ENCODE measurements around the gene MYO5A.

MYO5A gene

GRCh38 chr15:52394118-52394517 is 134.6 kb downstream of the MYO5A start:
- no peak overlapping the region for H3K9ac ChIP-seq (ENCODE audit: low read length in 2 of 2)
- no peaks in the 10 kb centered on the region for H3K4me1 ChIP-seq (ENCODE audit: control insufficient read depth, insufficient read depth, low read length)
- peaks cover 5 to 8% of the 10 kb centered on the region in 2 donors for H3K36me3 ChIP-seq (ENCODE audit: control insufficient read depth in 2 of 2, insufficient read depth in 2 of 2, low read length in 2 of 2)
- H3K27me3 ChIP-seq (ENCODE audit: control insufficient read depth in 1 of 2, insufficient read depth in 2 of 2, low read length in 2 of 2) = no peaks in the 10 kb centered on the region
- no peak overlapping the region for H3K4me3 ChIP-seq (ENCODE audit: low read length in 2 of 2)
- no peak overlapping the region for H3K27ac ChIP-seq (ENCODE audit: low read length)
- H3K9me3 ChIP-seq (ENCODE audit: control insufficient read depth in 2 of 2, low read length in 2 of 2) = no peaks in the 10 kb centered on the region

- H3K27me3 ChIP-seq (ENCODE audit: control insufficient read depth in 1 of 2, insufficient read depth in 2 of 2, low read length in 2 of 2) = no peaks in the 10 kb centered on the region
- H3K4me1 ChIP-seq (ENCODE audit: control insufficient read depth, insufficient read depth, low read length) = no peaks in the 10 kb centered on the region
- H3K27ac ChIP-seq (ENCODE audit: low read length) = no peak overlapping the region
- no peak overlapping the region for H3K4me3 ChIP-seq (ENCODE audit: low read length in 2 of 2)
- no peak overlapping the region for H3K9ac ChIP-seq (ENCODE audit: low read length in 2 of 2)
- no peaks in the 10 kb centered on the region for H3K9me3 ChIP-seq (ENCODE audit: control insufficient read depth in 2 of 2, low read length in 2 of 2)
- H3K36me3 ChIP-seq (ENCODE audit: control insufficient read depth in 2 of 2, insufficient read depth in 2 of 2, low read length in 2 of 2) = peaks cover 10 to 12% of the 10 kb centered on the region in 2 donors
Observed at GRCh38 chr15:52392008-52392687, 136.5 kb downstream of the MYO5A start.

GRCh38 chr15:52391069-52391468 is 137.6 kb downstream of the MYO5A start:
- H3K4me3 ChIP-seq (ENCODE audit: low read length in 2 of 2) = no peak overlapping the region
- H3K36me3 ChIP-seq (ENCODE audit: control insufficient read depth in 2 of 2, insufficient read depth in 2 of 2, low read length in 2 of 2) = peaks cover 10 to 11% of the 10 kb centered on the region in 2 donors
- no peaks in the 10 kb centered on the region for H3K27me3 ChIP-seq (ENCODE audit: control insufficient read depth in 1 of 2, insufficient read depth in 2 of 2, low read length in 2 of 2)

GRCh38 chr15:52385670-52386069 is 143.0 kb downstream of the MYO5A start:
- peaks cover 23 to 27% of the 10 kb centered on the region in 2 donors for H3K36me3 ChIP-seq (ENCODE audit: control insufficient read depth in 2 of 2, insufficient read depth in 2 of 2, low read length in 2 of 2)
- no peak overlapping the region for H3K9ac ChIP-seq (ENCODE audit: low read length in 2 of 2)
- no peak overlapping the region for H3K27ac ChIP-seq (ENCODE audit: low read length)
- H3K4me3 ChIP-seq (ENCODE audit: low read length in 2 of 2) = no peak overlapping the region
- H3K9me3 ChIP-seq (ENCODE audit: control insufficient read depth in 2 of 2, low read length in 2 of 2) = no peaks in the 10 kb centered on the region
- no peaks in the 10 kb centered on the region for H3K27me3 ChIP-seq (ENCODE audit: control insufficient read depth in 1 of 2, insufficient read depth in 2 of 2, low read length in 2 of 2)
- H3K4me1 ChIP-seq (ENCODE audit: control insufficient read depth, insufficient read depth, low read length) = no peaks in the 10 kb centered on the region

More at GRCh38 chr15:52391069-52391468, 137.6 kb downstream of the MYO5A start:
- H3K9me3 ChIP-seq (ENCODE audit: control insufficient read depth in 2 of 2, low read length in 2 of 2) = no peaks in the 10 kb centered on the region
- H3K27ac ChIP-seq (ENCODE audit: low read length) = no peak overlapping the region
- H3K9ac ChIP-seq (ENCODE audit: low read length in 2 of 2) = no peak overlapping the region
- H3K4me1 ChIP-seq (ENCODE audit: control insufficient read depth, insufficient read depth, low read length) = no peaks in the 10 kb centered on the region

- no peaks in the 10 kb centered on the region for H3K9me3 ChIP-seq (ENCODE audit: control insufficient read depth in 2 of 2, low read length in 2 of 2)
- no peaks in the 10 kb centered on the region for H3K27me3 ChIP-seq (ENCODE audit: control insufficient read depth in 1 of 2, insufficient read depth in 2 of 2, low read length in 2 of 2)
- H3K4me3 ChIP-seq (ENCODE audit: low read length in 2 of 2) = no peak overlapping the region
- no peak overlapping the region for H3K27ac ChIP-seq (ENCODE audit: low read length)
- no peaks in the 10 kb centered on the region for H3K4me1 ChIP-seq (ENCODE audit: control insufficient read depth, insufficient read depth, low read length)
- H3K36me3 ChIP-seq (ENCODE audit: control insufficient read depth in 2 of 2, insufficient read depth in 2 of 2, low read length in 2 of 2) = peaks cover 21 to 30% of the 10 kb centered on the region in 2 donors
- H3K9ac ChIP-seq (ENCODE audit: low read length in 2 of 2) = no peak overlapping the region
Observed at GRCh38 chr15:52383100-52383588, 145.5 kb downstream of the MYO5A start.

- Histone ChIP-seq H3K27ac (ENCODE audit: low read length) (no peak overlapping the region), H3K36me3 (ENCODE audit: control insufficient read depth in 2 of 2, insufficient read depth in 2 of 2, low read length in 2 of 2) (peaks cover 19 to 27% of the 10 kb centered on the region in 2 donors), H3K9me3 (ENCODE audit: control insufficient read depth in 2 of 2, low read length in 2 of 2) (no peaks in the 10 kb centered on the region), H3K9ac (ENCODE audit: low read length in 2 of 2) (no peak overlapping the region), H3K4me3 (ENCODE audit: low read length in 2 of 2) (no peak overlapping the region), H3K4me1 (ENCODE audit: control insufficient read depth, insufficient read depth, low read length) (no peaks in the 10 kb centered on the region), H3K27me3 (ENCODE audit: control insufficient read depth in 1 of 2, insufficient read depth in 2 of 2, low read length in 2 of 2) (no peaks in the 10 kb centered on the region)
Observed at GRCh38 chr15:52382647-52383046, 146.0 kb downstream of the MYO5A start.

- H3K4me3 ChIP-seq (ENCODE audit: low read length in 2 of 2) = no peak overlapping the region
- H3K4me1 ChIP-seq (ENCODE audit: control insufficient read depth, insufficient read depth, low read length) = no peaks in the 10 kb centered on the region
- no peaks in the 10 kb centered on the region for H3K27me3 ChIP-seq (ENCODE audit: control insufficient read depth in 1 of 2, insufficient read depth in 2 of 2, low read length in 2 of 2)
- H3K9ac ChIP-seq (ENCODE audit: low read length in 2 of 2) = no peak overlapping the region
- H3K9me3 ChIP-seq (ENCODE audit: control insufficient read depth in 2 of 2, low read length in 2 of 2) = no peaks in the 10 kb centered on the region
- no peak overlapping the region for H3K27ac ChIP-seq (ENCODE audit: low read length)
- peaks cover 29 to 34% of the 10 kb centered on the region in 2 donors for H3K36me3 ChIP-seq (ENCODE audit: control insufficient read depth in 2 of 2, insufficient read depth in 2 of 2, low read length in 2 of 2)
Observed at GRCh38 chr15:52379395-52380106, 149.1 kb downstream of the MYO5A start.

GRCh38 chr15:52378746-52379394 is 149.8 kb downstream of the MYO5A start:
- Histone ChIP-seq H3K9ac (ENCODE audit: low read length in 2 of 2) (no peak overlapping the region), H3K36me3 (ENCODE audit: control insufficient read depth in 2 of 2, insufficient read depth in 2 of 2, low read length in 2 of 2) (peaks cover 32 to 39% of the 10 kb centered on the region in 2 donors), H3K27ac (ENCODE audit: low read length) (no peak overlapping the region), H3K9me3 (ENCODE audit: control insufficient read depth in 2 of 2, low read length in 2 of 2) (no peaks in the 10 kb centered on the region), H3K4me1 (ENCODE audit: control insufficient read depth, insufficient read depth, low read length) (no peaks in the 10 kb centered on the region), H3K4me3 (ENCODE audit: low read length in 2 of 2) (no peak overlapping the region), H3K27me3 (ENCODE audit: control insufficient read depth in 1 of 2, insufficient read depth in 2 of 2, low read length in 2 of 2) (no peaks in the 10 kb centered on the region)

- Histone ChIP-seq H3K36me3 (ENCODE audit: control insufficient read depth in 2 of 2, insufficient read depth in 2 of 2, low read length in 2 of 2) (peaks cover 25 to 27% of the 10 kb centered on the region in 2 donors), H3K4me1 (ENCODE audit: control insufficient read depth, insufficient read depth, low read length) (no peaks in the 10 kb centered on the region), H3K27me3 (ENCODE audit: control insufficient read depth in 1 of 2, insufficient read depth in 2 of 2, low read length in 2 of 2) (no peaks in the 10 kb centered on the region), H3K4me3 (ENCODE audit: low read length in 2 of 2) (no peak overlapping the region), H3K9me3 (ENCODE audit: control insufficient read depth in 2 of 2, low read length in 2 of 2) (no peaks in the 10 kb centered on the region), H3K9ac (ENCODE audit: low read length in 2 of 2) (no peak overlapping the region), H3K27ac (ENCODE audit: low read length) (no peak overlapping the region)
Observed at GRCh38 chr15:52370010-52370409, 158.7 kb downstream of the MYO5A start.

- Histone ChIP-seq H3K9me3 (ENCODE audit: control insufficient read depth in 2 of 2, low read length in 2 of 2) (no peaks in the 10 kb centered on the region), H3K36me3 (ENCODE audit: control insufficient read depth in 2 of 2, insufficient read depth in 2 of 2, low read length in 2 of 2) (peaks cover 22 to 25% of the 10 kb centered on the region in 2 donors), H3K9ac (ENCODE audit: low read length in 2 of 2) (no peak overlapping the region), H3K4me3 (ENCODE audit: low read length in 2 of 2) (no peak overlapping the region), H3K27ac (ENCODE audit: low read length) (no peak overlapping the region), H3K27me3 (ENCODE audit: control insufficient read depth in 1 of 2, insufficient read depth in 2 of 2, low read length in 2 of 2) (no peaks in the 10 kb centered on the region), H3K4me1 (ENCODE audit: control insufficient read depth, insufficient read depth, low read length) (no peaks in the 10 kb centered on the region)
Observed at GRCh38 chr15:52369455-52369854, 159.2 kb downstream of the MYO5A start.
